ENCODE results near the gene INPP1.

GRCh38 chr2:190342611-190343010 is 778 bp upstream of the INPP1 start:
- TF ChIP-seq CTCF (IDR thresholded peaks at IDR 0.05; ENCODE audit: borderline replicate concordance, extremely low read depth, low read length, poor library complexity, severe bottlenecking) (no peak), EZH2 (IDR thresholded peaks at IDR 0.05; ENCODE audit: borderline replicate concordance, low read depth, low read length, severe bottlenecking) (no peak)

Measured in DND-41 (cell line).